GM12874 (cell line): ENCODE data around the gene WDR5.

Source experiments
- TF ChIP-seq, protein P1 (sequence below): IDR thresholded peaks from 2 replicates; pipeline ENCODE4 v1.5.1; 2011; ENCODE audit warnings: low read depth, mild to moderate bottlenecking, control low read depth, low read length, moderate library complexity; ENCODE audit not compliant: insufficient read depth

WDR5 gene

DNA sequence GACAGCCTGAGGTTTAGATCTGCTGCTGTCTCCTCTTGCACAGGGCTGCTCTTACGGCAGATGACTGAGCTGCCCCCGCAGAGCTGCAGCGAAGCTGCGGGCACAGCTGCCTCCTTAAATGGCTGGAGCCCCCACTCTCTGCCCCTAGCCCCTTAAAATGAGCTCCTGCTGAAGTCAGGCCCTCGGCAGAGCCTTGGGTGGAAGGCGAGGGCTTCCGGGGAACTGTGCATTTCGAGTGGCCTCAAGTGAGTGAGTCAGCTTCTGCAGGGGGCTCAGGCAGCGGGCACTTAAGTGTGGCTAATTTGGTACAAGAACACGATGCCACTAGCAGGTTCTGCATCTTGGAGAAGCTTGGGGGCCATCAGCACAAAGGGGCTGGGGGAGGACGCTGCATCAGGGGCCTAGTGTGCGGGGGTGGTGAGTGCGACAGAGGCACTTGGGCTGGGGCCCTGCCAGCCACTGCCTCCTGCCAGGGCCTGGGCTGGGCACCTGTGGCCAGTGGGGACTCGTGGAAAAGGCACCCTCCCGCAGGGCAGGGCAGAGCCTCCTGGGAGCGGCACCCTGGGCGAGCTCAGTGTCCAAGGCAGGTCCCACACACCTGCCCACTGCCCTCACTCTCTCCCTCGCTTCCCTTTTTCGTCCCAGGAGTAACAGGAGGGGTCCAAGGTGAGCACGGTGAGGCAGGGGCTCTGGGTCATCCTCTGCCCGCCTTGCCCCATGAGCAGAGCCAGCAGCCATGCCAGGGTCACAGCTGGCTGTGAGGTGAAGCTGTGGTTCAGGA, 57.3 kb downstream of the WDR5 start:
- TF ChIP-seq, protein P1, sequence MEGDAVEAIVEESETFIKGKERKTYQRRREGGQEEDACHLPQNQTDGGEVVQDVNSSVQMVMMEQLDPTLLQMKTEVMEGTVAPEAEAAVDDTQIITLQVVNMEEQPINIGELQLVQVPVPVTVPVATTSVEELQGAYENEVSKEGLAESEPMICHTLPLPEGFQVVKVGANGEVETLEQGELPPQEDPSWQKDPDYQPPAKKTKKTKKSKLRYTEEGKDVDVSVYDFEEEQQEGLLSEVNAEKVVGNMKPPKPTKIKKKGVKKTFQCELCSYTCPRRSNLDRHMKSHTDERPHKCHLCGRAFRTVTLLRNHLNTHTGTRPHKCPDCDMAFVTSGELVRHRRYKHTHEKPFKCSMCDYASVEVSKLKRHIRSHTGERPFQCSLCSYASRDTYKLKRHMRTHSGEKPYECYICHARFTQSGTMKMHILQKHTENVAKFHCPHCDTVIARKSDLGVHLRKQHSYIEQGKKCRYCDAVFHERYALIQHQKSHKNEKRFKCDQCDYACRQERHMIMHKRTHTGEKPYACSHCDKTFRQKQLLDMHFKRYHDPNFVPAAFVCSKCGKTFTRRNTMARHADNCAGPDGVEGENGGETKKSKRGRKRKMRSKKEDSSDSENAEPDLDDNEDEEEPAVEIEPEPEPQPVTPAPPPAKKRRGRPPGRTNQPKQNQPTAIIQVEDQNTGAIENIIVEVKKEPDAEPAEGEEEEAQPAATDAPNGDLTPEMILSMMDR = no peak

DNA sequence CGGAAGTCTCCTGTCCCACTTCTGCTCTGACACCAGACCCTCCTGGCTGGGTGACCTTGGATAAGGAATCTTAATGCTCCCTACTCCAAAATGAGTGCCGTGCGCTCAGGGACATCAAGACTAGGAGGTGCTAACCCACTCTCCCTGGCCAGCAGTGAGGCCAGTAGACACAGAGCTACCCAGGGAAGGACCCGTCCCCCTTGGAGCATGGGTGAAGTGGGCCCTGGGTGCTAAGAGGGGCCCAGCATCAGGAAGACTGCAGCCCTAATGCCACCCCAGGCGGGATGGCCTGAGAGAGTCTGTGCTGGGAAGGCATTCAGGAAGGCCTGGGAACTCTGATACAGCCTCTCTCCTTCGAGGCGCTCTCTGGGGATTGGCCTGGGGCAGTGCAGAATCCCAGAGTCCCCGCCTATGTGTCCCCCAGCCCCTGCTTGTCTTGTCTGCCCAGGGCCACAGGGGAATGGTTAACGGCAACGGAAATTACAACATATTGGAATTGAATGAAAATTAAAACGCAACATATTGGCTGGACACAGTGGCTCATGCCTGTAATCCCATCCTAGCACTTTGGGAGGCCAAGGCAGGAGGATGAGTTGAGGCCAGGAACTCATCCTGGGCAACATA, 58.1 kb downstream of the WDR5 start:
- TF ChIP-seq, protein P1 = no peak

DNA sequence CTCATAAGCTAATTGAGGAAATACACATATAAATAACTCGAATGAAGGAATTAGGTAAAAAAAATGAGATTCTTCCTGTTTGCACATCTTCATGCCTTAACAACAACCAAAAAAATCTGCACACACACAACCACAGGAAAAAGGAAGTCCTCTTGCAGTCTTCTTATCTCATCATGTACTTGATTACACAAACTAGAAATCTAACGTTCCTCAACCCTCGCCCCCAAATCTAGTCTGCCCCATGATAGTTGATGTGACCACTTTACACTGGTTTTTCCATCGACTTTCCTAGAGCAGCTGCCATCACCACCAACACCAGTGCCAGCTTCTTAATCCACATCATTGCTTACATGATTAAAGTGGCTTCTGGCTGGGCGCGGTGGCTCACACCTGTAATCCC, 59.7 kb downstream of the WDR5 start:
- TF ChIP-seq, protein P1 = no peak

DNA sequence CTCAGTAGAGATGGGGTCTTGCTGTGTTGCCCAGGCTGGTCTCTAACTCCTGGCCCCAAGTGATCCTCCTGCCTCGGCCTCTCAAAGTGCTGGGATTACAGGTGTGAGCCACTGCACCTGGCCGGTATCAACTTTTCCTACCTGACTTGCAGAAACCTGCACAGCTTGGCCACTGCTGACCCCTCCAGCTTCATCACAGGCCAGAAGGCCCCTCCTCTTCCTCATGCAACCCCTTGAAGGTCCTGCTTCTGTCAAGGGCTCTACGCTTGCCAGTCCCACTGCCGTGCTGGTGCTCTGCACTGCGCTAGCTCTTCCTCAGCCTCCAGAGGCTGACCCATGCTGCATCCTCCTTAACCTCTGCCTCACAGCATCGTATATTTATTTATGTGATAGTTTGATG, 61.0 kb downstream of the WDR5 start:
- TF ChIP-seq, protein P1 = no peak

DNA sequence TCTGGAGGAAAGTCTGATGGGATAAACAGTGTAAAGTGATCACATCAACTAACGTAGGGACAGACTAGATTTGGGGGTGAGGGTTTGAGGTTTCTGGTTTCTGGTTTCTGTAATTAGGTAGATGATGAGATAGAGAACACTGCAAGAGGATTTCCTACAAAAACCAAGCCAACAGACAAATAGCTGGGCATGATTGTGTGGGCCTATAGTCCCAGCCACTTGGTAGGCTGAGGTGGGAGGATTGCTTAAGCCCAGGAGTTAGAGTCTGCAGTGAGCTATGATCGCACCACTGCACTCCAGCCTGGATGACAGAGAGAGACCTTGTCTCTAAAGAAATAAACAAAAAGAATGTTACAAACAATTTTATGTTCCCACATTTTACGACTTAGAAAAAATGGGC, 62.9 kb downstream of the WDR5 start:
- TF ChIP-seq, protein P1 = no peak

DNA sequence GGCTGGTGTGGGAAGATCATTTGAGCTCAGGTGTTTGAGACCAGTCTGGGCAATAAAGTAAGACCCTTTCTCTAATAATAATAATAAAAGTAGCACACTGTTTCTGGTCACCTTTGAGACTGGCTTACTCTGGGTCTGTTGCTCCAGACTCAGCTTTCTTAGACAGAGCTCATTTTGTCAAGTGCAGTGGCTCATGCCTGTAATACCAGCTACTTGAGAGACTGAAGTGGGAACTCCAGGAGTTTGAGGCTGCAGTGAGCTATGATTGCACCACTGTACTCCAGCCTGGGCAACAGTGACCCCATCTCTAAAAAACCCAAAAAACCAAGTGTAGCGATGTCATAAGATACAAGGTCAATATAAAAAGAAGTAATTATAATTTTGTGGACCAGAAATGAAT, 64.8 kb downstream of the WDR5 start:
- TF ChIP-seq, protein P1 = no peak

DNA sequence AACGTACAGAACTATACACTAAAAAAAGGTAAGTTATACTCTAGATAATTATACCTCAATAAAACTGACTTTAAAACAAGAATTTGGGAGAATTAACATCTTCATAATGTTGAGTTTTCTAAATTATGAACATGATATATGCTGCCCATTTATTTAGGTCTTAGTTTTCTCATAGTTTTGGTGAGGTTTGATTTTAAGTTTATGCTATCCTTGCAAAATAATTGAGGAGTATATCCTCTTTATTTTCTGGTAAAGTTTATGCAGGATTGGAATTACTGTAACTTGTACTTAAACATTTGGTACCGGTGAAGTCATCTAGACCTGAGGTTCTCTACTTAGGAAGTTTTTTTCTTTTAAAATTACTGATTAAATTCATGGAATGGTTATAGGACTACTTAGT, 67.3 kb downstream of the WDR5 start:
- TF ChIP-seq, protein P1 = no peak
